Stimulated activated CD4-positive, alpha-beta T cell treated with anti-CD3 and anti-CD28 coated beads, TNF-alpha, amount 100 ng/mL, for 48 hours (primary cell): Measurements from ENCODE around the gene MAP4K4.
"Not testable (repeated sequence)": the region's sequence is repeated elsewhere in the genome, so short reads cannot be mapped to it uniquely, and the experiment has no call there.

Experiments
- DNase-seq, 3 donors: peaks; one replicate each; pipeline ENCODE4 v3.0.0-alpha.2; 2020; ENCODE audit warnings: low read depth in 3 of 3

The MAP4K4 gene

GRCh38 chr2:101742547-101742946, 45.0 kb downstream of the MAP4K4 start:
- no peak for DNase-seq

GRCh38 chr2:101743288-101743687, 45.8 kb downstream of the MAP4K4 start:
- no peak for DNase-seq

- DNase-seq, result no peak
These were observed 47.3 kb downstream of the MAP4K4 start for GRCh38 chr2:101744832-101745231.

- no peak for DNase-seq
These were observed 48.5 kb downstream of the MAP4K4 start for GRCh38 chr2:101745711-101746694.

- DNase-seq, result no peak
These were observed 50.5 kb downstream of the MAP4K4 start for GRCh38 chr2:101748000-101748399.

- not testable (repeated sequence) for DNase-seq
These were observed 51.0 kb downstream of the MAP4K4 start for GRCh38 chr2:101748462-101748861.

GRCh38 chr2:101750688-101751087, 53.2 kb downstream of the MAP4K4 start:
- DNase-seq, result no peak

- DNase-seq, result no peak
These were observed 53.8 kb downstream of the MAP4K4 start for GRCh38 chr2:101751276-101751815.

GRCh38 chr2:101751875-101752619, 54.5 kb downstream of the MAP4K4 start:
- no peak for DNase-seq

GRCh38 chr2:101752716-101753616, 55.5 kb downstream of the MAP4K4 start:
- DNase-seq, result no peak

- DNase-seq, result no peak
These were observed 56.4 kb downstream of the MAP4K4 start for GRCh38 chr2:101753720-101754490.

- no peak for DNase-seq
These were observed 57.1 kb downstream of the MAP4K4 start for GRCh38 chr2:101754618-101755017.

GRCh38 chr2:101756266-101756665, 58.8 kb downstream of the MAP4K4 start:
- no peak for DNase-seq

GRCh38 chr2:101758001-101758400, 60.5 kb downstream of the MAP4K4 start:
- DNase-seq, result no peak

- DNase-seq, result no peak
These were observed 61.7 kb downstream of the MAP4K4 start for GRCh38 chr2:101759162-101759561.

GRCh38 chr2:101762451-101763171, 65.1 kb downstream of the MAP4K4 start:
- DNase-seq, result no peak

- DNase-seq, result no peak
These were observed 66.2 kb downstream of the MAP4K4 start for GRCh38 chr2:101763496-101764333.

GRCh38 chr2:101766337-101766736, 68.8 kb downstream of the MAP4K4 start:
- DNase-seq, result no peak
